ENCODE data around the gene DGKB. TPM values are rescaled to one million over a fixed set of nuclear protein-coding genes. Genes with fewer than 3 reads are reported as not detected.

Gene DGKB
- total RNA-seq, 1 donor from 2014 or later, result 0.30 TPM

DNA sequence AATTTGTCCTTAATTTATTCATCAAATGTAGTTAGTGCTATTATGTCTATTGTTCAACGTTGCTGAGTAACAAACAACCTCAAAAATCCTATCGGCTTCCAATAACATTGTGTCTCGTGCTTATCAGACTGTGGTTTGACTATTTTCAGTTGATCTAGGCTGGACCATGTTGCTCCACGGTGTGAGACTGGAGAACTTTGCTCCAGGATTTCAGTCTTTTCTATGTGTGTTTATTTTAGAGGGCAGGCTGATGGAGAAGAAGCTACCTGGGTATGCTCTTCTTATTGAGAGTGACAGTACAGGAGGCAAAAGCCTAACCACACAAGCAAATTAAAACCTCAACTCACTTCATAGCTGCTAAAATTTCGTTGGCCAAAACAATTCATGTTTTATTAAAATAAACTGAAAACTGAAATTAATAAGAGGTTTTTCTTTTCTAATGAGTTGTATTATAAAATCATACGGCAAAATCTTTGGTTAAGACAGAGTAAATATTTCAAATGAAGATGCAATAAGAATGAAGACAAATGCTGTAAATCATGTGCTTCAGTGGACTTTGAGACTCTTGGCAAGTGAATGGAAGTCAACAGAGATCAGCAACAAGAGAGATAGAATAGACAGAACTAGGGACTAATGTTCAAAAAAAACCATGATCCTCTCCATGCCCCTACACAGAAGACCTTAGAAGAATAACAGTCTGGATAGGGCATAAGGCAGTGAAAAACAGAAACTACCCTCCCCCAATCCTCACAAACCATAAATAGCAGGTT lies 495.1 kb downstream of the DGKB start:
- intact Hi-C loops (cut with micrococcal nuclease), result no loop called here
- Histone ChIP-seq H3K4me1 (no peaks in the 10 kb centered on the region), H3K36me3 (no peaks in the 10 kb centered on the region), H3K4me3 (no peak overlapping the region), H3K27ac (replicated peaks) (no peak overlapping the region), H3K27me3 (ENCODE audit: low read depth) (no peaks in the 10 kb centered on the region), H3K9me3 (replicated peaks) (no peaks in the 10 kb centered on the region)
- TF ChIP-seq, protein P1, sequence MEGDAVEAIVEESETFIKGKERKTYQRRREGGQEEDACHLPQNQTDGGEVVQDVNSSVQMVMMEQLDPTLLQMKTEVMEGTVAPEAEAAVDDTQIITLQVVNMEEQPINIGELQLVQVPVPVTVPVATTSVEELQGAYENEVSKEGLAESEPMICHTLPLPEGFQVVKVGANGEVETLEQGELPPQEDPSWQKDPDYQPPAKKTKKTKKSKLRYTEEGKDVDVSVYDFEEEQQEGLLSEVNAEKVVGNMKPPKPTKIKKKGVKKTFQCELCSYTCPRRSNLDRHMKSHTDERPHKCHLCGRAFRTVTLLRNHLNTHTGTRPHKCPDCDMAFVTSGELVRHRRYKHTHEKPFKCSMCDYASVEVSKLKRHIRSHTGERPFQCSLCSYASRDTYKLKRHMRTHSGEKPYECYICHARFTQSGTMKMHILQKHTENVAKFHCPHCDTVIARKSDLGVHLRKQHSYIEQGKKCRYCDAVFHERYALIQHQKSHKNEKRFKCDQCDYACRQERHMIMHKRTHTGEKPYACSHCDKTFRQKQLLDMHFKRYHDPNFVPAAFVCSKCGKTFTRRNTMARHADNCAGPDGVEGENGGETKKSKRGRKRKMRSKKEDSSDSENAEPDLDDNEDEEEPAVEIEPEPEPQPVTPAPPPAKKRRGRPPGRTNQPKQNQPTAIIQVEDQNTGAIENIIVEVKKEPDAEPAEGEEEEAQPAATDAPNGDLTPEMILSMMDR (IDR thresholded peaks at IDR 0.05; ENCODE audit: borderline replicate concordance), result no peak
- DNase-seq, result no peak

DNA sequence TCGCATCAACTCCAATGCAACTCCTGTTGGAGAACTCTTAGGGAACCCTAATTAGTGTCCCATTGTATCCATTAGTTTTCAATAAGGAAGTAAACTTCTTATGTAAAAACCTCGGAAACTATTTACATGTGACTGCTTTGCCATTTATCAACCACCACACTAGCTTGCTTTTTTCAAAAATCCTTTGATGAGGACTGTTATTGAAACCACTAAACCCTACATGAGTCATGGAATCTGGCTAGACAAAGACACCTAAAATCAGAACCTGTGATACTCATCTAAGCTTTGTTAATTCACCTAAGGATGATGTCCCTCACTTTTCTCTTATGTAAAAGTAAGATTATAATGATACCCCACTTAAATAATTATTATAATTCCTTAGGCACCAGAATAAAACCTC lies 499.0 kb downstream of the DGKB start:
- TF ChIP-seq, protein P1 (IDR thresholded peaks at IDR 0.05; ENCODE audit: borderline replicate concordance), result no peak
- no peak for DNase-seq

DNA sequence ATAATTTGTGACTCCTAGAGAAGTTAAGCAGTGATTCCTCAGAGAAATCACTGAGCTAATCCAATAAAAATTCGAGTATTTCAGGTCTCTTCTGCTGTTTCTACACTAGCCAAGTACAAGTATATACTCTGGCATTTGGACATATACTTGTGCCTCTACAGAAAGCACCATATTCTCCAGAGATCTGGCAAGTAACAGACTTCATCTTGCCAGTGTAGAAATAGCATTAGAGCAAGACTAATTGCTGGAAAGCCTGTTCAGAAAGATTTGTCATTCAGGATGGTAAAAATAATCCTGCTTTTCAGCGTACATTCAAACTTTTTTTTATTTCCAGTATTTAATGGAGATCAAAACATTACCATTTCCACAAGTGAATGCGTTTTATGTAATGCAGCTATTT lies 502.3 kb downstream of the DGKB start:
- Histone ChIP-seq H3K4me3 (no peak overlapping the region), H3K4me1 (no peaks in the 10 kb centered on the region), H3K9me3 (replicated peaks) (no peaks in the 10 kb centered on the region), H3K36me3 (no peaks in the 10 kb centered on the region), H3K27ac (replicated peaks) (no peak overlapping the region), H3K27me3 (ENCODE audit: low read depth) (no peaks in the 10 kb centered on the region)
- TF ChIP-seq, protein P1 (IDR thresholded peaks at IDR 0.05; ENCODE audit: borderline replicate concordance), result no peak
- DNase-seq, result no peak
- intact Hi-C loops (cut with micrococcal nuclease), result no loop called here

More for the DNA sequence above, 499.0 kb downstream of the DGKB start:
- H3K4me3 ChIP-seq, result no peak overlapping the region
- no peaks in the 10 kb centered on the region for H3K27me3 ChIP-seq (ENCODE audit: low read depth)
- H3K9me3 ChIP-seq (replicated peaks), result no peaks in the 10 kb centered on the region
- no peaks in the 10 kb centered on the region for H3K36me3 ChIP-seq
- H3K27ac ChIP-seq (replicated peaks), result no peak overlapping the region
- H3K4me1 ChIP-seq, result no peaks in the 10 kb centered on the region
- intact Hi-C loops (cut with micrococcal nuclease), result no loop called here

- no peak for DNase-seq
- TF ChIP-seq, protein P1 (IDR thresholded peaks at IDR 0.05; ENCODE audit: borderline replicate concordance), result no peak
- Histone ChIP-seq H3K36me3 (no peaks in the 10 kb centered on the region), H3K27me3 (ENCODE audit: low read depth) (no peaks in the 10 kb centered on the region), H3K4me1 (no peaks in the 10 kb centered on the region), H3K9me3 (replicated peaks) (no peaks in the 10 kb centered on the region), H3K4me3 (no peak overlapping the region), H3K27ac (replicated peaks) (no peak overlapping the region)
- intact Hi-C loops (cut with micrococcal nuclease), result no loop called here
Observed at GRCh38 chr7:14398526-14398925, 504.0 kb downstream of the DGKB start.

DNA sequence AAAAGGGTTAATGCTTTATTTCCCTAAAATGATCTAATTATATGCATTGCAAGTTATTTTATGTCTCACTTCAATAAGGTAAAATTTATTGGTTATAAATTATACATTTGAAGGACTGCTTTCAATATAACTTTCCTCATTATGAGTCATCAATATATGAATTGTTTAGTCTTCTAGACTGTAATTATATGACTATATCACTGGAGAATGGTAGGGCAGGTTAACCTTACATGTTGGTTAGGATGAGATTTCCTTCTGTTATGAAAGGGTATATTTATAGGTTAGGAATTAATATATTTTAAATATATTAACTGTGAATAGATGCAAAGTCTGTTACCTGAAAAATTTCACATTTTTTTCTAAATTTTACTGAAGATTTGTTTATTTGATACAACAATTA lies 506.7 kb downstream of the DGKB start:
- TF ChIP-seq, protein P1 (IDR thresholded peaks at IDR 0.05; ENCODE audit: borderline replicate concordance), result no peak
- Histone ChIP-seq H3K4me3 (no peak overlapping the region), H3K36me3 (no peaks in the 10 kb centered on the region), H3K27me3 (ENCODE audit: low read depth) (no peaks in the 10 kb centered on the region), H3K27ac (replicated peaks) (no peak overlapping the region), H3K4me1 (no peaks in the 10 kb centered on the region), H3K9me3 (replicated peaks) (no peaks in the 10 kb centered on the region)
- intact Hi-C loops (cut with micrococcal nuclease), result no loop called here
- no peak for DNase-seq

Measured in left ventricle myocardium inferior (tissue), 1 donor.